ENCODE measurements around the gene PSORS1C2.
A peak's percentile ranks its signal among the peaks of the same experiment; 100 is the strongest.
"Not testable (repeated sequence)": the region's sequence is repeated elsewhere in the genome, so short reads cannot be mapped to it uniquely, and the experiment has no call there.

PSORS1C2 gene

DNA sequence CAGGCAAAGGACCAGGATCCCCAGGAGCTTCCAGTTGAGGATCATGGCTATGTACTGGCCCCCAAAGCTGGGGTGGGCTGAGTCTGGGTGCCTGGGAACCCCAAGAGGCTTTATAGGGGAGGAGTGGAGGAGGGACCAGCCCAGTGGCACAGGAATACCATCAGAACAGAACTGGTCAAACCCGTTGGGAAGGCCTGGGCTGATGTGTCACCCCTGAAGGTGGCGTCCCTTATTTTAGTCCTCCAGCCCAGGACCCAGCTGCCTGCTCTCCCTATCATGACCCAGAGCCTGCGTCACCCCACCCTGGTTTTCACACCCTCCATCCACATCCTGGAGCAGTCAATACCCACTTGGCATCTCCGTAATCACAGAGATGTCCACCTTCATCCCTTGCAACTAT, at the start of gene PSORS1C2:
Gene PSORS1C2, minus strand, starts transcription at position 85 of the 400 bp plus-strand sequence. Its CDS starts 40 bp downstream, at position 45.
- DNase-seq: no peak

DNA sequence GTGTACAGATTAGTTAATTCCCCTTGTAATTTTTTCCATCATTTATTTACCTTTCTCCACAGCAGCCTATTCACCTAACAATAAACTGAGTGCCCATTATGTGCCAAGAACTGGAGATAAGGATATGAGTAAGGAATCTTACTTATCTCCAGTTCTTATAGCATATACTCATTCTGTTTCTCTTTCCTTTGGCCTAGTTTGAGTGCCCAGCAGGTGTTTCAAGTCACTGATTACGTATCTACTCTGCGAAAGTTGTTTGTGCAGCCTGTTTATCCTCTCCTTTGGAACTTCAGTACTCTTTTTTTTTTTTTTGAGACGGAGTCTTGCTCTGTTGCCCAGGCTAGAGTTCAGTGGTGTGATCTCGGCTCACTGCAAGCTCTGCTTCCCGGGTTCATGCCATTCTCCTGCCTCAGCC, 48.9 kb upstream of the PSORS1C2 start:
- DNase-seq: no peak

DNA sequence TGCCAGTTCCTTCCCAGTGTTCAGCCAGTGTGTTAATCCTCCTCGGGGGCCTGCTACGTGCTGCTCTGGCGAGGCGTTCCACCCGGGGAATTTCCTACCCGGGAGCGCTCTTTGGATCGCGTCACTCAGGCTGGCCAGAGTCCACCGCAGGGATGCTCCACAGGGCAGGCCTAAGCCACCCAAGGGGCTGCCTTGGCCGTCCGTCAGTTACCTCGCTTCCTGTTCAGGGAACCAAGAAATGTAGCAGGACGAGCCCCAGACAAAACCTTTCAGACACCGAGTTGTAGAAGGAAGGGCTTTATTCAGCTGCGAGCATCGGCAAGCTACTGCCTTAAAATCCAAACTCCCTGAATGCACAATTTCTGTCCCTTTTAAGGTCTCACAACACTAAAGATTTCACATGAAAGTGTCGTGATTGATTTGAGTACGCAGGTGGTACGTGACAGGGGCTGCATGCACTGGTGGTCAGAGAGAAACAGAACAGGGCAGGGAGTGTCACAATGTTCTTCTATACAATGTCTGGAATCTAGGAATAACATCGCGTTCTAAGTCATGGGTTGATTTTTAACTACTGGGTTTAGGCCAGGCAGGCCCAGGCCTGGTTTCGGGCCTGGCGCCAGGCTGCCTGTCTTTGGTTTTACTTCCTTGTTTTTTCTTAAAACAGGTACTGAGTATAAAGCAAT, 47.3 kb upstream of the PSORS1C2 start:
- DNase-seq: no peak

DNA sequence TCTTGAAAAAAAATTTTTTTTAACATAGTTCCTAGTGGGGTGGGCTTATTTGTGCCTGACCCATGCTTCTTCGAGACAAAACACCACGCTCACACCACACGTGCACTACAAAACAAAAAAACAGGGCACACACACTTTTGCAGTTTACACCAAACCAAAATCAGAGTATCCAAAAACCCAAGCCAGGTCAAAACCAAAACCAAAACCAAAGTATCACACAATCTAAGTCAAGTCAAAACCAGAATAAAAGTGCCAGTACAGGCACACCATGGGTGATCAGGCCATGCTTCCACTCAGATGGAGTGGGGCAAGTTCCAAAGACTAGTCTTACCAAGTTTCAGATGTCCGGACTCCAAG, 46.8 kb upstream of the PSORS1C2 start:
- not testable (repeated sequence) for DNase-seq

DNA sequence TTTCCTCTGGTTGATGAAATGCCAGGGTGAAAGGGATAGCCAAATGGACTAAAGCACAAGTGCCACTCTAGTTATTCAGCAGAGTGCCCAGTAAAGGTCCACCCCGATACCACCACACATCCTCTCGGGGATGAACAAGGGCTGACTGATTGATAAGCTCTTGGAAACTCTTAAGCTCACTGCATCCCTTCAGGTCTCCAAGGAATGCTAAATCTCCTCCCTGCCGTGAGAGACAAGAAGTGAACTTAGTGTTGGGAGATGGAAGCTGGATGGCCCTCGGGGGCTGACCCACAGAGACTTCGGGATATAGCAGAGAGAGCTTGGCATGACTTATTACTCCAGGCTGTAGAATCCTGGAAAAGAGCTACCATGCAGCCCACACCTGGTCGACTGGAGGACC, 45.0 kb upstream of the PSORS1C2 start:
- not testable (repeated sequence) for DNase-seq

DNA sequence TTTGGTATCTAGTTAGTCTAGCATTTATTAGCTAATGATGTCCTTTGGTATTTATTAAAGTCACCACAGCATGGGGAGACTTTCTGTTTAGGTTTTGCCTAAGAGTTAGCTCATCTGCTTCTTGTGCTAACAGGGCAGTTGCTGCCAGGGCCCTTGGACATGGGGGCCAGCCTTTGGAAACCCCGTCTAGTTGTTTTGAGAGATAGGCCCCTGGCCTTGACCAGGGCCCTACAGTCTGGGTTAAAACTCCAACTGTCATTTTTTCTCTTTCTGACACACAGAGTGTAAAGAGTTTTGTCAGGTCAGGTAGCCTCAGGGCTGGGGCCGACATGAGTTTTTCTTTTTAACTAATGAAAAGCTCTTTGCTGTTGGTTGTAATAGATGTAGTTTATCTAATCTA, 44.4 kb upstream of the PSORS1C2 start:
- DNase-seq: not testable (repeated sequence)

DNA sequence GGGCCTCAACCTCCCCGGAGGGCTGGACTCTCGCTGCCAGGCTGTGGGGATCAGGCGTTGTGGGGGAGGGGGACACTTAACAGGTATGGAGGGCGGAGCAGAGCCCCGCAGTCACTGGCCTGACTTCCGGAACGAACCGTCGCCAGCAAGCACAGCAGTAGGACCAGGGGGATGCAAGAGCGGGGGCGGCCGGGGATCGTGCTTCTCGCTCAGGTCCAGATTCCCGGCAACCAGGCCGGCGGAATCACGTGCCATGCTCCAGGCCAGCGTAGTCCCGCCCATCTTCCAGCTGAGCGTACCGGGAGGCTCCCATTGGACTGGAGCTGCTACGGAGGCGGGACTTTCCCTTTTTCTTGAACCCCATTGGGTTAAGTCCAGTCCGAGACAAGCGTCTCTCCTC, 41.6 kb upstream of the PSORS1C2 start:
- peak; percentile 91 for DNase-seq

DNA sequence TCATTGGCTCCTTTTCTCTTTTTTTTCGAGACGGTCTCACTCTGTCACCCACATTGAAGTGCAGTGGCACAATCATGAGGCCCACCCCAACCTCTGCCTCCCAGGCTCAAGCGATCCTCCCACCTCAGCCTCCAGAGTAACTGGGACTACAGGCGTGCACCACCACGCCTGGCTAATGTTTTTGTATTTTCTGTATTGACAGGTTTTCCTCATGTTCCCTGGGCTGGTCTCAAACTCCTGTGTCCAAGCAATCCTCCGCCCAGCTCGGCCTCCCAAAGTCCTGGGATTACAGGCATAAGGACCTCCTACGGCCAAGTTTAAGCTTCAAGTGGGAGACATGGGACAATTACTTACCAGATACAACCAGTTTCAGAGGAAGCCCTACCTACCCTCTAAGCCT, 41.0 kb upstream of the PSORS1C2 start:
- no peak for DNase-seq

DNA sequence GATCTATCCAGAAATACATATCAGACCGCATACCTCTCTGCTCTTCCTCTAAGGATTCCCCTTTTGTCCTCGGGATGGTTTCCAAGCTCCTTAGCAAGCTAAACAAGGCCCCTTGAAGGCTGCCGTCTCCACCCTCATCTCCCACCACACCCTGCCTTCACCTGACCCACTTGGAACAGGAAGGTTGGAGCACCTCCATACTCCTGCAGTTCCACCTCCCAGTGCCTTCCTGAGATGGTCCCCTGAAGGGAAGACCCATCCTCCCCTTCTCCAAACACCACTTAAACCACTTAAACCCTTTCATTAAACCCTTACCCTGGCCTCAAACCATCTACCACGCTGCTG, 40.1 kb upstream of the PSORS1C2 start:
- no peak for DNase-seq

DNA sequence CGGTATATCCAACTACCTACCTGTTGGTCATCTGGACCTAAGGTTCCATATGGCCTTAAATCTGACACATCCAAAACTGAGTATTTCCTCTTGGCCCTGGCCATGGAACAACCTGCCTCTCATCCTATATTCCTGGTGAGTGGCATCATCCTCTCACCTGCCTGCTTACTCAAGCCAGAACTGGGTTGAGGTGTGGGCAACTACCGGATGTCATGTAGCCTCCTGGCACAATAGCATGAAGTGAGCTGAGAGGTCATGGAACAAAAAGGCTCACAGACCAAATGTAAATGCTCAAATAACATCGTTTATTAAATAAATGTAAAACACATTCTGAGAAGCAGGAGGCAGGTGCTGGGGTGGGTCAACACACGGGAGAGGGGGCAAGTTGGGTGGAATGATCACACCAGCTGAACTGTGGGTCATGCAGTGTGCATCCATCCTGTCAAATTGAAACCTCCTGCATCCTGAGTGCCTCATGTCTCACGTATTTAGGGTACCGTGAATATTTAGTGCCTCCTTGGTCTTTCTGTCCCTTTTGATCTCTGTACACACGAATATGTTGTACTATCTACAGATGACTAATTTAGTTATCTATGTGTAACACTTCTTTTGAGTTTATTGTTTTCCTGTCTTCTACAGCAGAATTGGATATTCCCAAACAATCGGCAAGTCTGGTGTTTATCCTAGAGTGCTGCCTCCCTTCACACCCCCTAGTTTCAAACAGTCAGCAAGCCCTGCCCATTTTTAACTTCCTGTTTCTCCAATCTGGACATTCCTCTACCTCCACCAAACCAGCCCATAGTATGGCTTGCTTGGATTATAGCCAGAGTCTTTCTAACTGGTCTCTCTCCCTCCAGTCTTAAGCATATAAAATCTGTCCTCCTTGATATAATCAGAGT, 39.5 kb upstream of the PSORS1C2 start:
- DNase-seq: no peak

DNA sequence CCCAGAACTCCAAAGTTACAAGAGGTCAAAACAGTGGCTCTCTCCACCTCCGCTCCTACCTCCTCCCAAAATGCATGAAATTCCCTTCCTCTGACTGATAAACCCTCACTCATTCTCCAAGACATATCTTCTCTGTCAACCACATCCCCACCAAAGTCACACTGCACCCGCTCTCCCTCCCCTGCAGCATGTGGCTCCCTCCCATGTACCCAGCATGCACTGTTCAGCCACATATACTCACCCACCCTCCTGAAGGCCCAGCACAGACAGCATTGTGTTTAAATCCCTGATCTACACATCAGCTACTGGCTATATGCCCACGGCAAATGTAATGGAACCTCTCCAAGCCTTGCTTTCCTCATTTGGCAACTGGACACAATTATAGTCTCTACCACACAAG, 37.1 kb upstream of the PSORS1C2 start:
- DNase-seq: peak; percentile 54

DNA sequence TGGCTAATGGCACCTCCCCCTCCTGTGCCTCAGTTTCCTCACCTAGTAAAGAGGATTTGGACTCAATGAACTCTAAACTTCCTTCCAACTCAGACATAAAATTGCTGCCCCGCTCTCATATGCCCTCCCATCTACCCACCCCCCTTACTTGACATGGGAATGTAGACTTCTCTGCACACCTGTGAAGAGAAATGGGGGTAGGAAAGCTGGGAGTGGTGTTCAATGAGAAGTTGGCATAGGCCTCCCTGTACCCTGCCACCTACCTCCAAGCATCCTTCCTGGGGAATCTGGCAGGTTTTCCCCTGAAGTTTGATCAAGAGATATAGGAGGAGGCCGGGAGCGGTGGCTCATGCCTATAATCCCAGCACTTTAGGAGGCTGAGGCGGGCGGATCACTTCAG, 35.5 kb upstream of the PSORS1C2 start:
- no peak for DNase-seq

DNA sequence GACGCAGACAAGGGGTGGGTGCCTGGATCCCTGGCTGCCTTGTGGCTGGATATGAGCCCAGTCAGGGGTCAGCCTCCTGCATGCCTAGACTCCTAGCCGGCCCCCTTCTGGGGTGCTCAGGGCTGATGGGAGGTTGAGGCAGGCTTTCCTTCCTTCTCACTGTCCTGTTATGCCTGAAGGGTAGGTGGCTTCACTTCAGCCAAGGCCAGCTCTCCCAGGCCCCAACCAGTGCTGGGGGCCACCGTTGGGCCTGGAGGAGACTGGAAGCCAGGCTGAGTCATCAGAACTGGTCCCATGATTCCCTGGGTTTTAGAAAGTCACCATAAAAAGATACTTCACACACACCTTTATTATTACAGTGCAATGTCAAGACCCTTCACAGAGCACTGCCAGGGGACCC, 34.5 kb upstream of the PSORS1C2 start:
- DNase-seq: no peak

DNA sequence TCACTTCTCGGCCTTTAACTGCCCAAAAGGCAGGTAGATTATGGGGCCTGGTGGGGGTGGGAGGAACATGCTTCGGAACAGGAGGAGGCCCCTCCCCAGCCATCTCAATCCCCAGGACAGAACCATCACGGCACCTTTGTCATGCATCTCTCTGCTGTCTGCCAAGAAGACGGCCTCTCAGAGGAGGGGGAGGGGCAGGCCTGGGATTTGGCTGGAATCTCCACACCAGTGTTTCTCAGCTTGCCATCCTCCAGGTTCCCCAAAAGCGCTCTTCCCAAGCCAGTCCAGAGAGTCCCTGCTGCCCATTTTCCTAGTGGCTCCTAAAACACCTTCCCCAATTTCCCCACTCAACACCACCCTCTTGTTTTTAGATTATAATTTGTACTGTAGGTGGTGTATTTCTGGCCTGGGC, 34.1 kb upstream of the PSORS1C2 start:
- DNase-seq: no peak

DNA sequence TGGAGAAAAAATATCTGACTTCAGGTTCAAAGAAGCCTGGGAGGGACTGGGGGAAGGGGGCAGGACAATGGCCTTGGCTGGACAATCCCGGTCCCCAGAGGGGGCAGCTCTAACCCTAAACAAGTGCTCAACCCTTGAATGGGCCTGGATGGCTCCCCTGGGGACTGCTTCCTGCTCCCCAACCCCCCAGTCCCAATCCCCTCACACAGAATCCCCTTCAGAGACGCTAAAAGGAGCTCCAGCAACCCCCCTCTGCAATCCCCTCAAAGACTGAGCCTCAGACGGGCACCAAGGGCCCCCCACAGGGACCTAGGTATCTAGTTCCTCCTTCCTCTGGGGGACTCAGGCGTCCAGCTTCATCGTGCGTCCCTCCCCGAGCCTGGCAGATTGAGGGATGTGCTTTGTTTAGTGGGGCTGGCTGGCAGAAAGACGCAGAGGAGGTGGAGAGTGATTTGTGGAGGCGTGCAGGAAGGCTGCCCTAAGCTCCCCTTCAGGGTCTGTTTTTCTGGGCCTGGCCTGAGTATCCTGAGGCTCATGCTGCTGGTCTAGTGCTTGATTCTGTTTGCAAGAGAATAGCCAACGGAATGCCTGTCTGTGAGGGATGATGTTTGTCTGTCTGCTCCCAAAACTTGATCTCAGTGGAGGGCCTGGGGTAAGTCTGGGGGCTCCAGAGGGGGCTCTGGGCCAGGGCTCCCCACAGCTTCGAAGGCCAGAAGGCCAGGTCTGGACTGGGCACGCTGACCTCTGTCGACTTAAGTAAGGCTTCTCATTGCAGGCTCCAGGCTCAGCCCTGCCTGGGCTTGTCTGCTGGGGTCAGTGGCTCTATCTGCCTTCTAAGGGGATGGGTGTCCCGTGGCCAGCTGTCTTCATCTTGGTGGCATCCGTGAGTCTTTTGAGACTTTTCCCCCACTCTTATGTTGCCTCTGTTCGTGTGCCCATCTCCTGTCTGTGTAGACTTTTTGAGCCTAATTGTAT, 33.4 kb upstream of the PSORS1C2 start:
- DNase-seq: no peak

DNA sequence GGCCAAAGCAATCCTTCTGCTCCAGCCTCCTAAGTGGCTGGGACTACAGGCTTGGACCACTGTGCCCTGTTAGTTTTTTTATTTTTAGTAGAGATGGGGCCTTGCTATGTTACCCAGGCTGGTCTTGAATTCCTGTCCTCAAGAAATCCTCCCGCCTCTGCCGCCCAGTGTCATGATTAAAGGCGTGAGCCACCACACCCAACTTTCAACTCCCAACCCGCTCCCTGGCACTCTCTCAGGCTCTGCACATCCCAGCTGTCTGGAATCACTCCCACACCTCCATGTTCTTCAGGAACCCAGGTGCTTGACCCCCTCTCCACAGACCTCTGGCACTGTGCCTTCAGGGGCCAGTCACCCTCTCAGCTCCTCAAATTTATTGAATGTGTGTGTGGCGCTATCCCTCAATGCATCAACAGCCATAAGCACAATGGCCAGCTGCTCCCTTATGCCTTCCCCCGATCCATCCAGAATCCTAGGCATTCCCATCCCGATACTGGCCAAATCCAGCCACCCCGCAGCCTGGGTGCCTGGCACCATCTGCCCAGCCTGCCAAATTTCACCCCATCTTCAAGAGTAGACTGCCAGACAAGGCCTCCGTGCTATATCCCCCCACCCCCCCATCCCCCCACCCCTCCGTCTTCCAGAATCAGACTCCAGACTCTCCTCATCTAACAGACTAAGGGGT, 32.3 kb upstream of the PSORS1C2 start:
- DNase-seq: no peak

DNA sequence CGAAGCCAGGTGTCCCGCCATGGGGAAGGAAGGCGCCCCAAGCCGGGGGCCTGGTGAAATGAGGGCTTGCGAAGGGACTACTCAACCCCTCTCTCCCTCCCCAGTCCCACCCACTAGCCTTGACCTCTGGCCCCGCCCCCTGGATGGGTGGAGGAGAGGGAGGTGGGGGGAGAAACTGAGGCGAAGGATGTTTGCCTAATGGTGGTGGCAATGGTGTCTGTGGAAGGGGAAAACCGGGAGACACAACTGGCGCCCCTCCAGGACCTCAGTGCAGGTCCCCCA, 31.7 kb upstream of the PSORS1C2 start, which contains the start of gene POU5F1:
Gene POU5F1, minus strand, starts transcription at position 83 of the 282 bp plus-strand sequence. Its CDS starts 62 bp downstream, at position 21.
- no peak for DNase-seq

DNA sequence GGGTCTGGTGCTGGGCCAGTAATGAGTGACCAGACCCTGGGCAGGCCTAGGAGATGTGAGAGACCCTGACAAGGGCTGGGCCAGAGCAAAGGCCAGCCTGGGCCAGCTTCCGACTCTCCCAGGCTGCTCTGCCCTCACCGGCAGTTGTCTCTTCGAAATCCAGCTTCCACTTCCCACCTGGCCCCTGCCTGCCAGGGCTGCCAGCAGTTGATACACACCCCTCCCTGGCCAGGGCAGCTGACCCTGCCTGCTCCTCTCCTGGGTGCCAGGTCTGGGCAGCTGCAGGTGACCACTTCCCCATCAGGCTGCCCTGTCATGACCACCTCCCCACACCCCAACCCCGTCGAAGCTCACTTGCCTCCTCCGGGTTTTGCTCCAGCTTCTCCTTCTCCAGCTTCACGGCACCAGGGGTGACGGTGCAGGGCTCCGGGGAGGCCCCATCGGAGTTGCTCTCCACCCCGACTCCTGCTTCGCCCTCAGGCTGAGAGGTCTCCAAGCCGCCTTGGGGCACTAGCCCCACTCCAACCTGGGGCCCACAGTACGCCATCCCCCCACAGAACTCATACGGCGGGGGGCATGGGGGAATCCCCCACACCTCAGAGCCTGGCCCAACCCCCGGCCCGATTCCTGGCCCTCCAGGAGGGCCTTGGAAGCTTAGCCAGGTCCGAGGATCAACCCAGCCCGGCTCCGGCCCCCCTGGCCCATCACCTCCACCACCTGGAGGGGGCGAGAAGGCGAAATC, 31.2 kb upstream of the PSORS1C2 start:
- DNase-seq: not testable (repeated sequence)

DNA sequence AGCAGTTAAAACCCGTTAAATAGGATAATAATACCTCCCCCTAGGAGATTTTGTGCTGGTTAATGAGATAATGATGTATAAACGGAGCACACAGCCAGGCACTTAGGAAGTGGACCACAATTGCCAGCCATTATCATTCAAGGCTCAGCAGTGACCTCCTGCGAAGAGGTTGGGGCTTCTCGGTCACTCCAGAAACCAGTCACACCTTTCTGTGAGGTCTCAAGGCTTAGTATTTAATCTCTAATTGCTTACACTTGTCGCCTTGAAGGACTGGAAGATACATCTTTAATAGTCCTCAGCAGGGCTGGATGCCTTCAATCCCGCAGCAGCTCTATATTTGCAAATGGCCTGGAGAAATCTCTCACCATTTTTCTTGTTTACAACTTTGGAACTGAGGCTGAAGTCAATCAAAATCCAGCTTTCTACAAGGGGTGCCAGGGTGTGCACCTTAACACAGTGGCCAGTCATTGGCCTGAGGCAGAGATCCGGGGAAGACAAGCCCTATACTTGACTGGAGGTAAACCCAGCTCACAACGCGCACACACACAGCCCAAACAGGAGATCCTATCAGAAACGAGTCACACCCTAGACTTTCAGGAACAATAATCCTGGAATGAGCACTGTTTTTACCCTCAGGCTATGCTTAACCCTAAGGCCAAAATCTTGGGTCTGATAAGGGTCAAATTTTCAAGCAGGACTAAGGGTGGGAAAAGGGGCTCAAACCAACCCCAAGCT, 30.4 kb upstream of the PSORS1C2 start:
- no peak for DNase-seq

DNA sequence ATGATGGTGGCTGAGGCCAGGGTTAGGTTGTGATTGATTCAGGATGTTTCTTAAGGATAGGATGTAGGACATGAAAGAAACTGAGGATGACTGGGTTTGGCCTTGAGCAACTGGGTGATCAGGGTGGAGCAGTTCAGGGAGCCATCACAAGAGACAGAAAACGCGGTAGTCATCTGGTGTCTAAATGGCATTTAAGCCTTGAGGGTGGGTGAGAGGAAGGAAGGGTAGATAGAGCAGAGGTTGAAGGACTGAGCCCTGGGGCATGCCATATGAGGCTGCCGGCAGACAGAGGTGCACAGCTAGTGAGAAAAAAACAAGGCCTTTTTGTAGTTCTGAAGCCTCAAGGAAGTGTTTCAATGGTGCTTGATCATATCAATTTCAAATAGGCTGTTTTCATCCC, 29.7 kb upstream of the PSORS1C2 start:
- DNase-seq: no peak

DNA sequence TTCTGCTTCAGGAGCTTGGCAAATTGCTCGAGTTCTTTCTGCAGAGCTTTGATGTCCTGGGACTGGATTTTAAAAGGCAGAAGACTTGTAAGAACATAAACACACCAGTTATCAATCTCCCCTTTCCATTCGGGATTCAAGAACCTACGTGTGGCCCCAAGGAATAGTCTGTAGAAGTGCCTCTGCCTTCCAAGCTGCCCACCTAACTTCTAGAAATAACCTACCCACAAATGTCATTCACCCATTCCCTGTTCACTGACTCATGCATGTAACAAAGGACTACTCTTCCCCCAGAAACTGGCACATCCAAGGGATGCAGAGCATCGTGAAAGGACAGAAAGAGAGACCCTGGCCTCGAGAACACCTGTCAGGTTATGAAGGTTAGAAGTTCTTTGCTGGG, 27.1 kb upstream of the PSORS1C2 start:
- no peak for DNase-seq

Measured in hematopoietic multipotent progenitor cell treated with erythropoietin and hydrocortisone succinate and interleukin-3 and kit ligand, for 4 days (in vitro differentiated cells).